ENCODE measurements around the gene ARL8B. TPM values are rescaled to one million over a fixed set of nuclear protein-coding genes. Genes with fewer than 3 reads are reported as not detected.

Gene ARL8B
- total and polyA plus RNA-seq, 9 of the 15 experiments (the other 6 are each of a cell fraction or from before 2014, with no cell fraction given), result 28.5 to 99.4 (median 77.2) TPM

GRCh38 chr3:5122741-5123706, 932 bp downstream of the ARL8B start (continued):
- TF ChIP-seq, protein P1, sequence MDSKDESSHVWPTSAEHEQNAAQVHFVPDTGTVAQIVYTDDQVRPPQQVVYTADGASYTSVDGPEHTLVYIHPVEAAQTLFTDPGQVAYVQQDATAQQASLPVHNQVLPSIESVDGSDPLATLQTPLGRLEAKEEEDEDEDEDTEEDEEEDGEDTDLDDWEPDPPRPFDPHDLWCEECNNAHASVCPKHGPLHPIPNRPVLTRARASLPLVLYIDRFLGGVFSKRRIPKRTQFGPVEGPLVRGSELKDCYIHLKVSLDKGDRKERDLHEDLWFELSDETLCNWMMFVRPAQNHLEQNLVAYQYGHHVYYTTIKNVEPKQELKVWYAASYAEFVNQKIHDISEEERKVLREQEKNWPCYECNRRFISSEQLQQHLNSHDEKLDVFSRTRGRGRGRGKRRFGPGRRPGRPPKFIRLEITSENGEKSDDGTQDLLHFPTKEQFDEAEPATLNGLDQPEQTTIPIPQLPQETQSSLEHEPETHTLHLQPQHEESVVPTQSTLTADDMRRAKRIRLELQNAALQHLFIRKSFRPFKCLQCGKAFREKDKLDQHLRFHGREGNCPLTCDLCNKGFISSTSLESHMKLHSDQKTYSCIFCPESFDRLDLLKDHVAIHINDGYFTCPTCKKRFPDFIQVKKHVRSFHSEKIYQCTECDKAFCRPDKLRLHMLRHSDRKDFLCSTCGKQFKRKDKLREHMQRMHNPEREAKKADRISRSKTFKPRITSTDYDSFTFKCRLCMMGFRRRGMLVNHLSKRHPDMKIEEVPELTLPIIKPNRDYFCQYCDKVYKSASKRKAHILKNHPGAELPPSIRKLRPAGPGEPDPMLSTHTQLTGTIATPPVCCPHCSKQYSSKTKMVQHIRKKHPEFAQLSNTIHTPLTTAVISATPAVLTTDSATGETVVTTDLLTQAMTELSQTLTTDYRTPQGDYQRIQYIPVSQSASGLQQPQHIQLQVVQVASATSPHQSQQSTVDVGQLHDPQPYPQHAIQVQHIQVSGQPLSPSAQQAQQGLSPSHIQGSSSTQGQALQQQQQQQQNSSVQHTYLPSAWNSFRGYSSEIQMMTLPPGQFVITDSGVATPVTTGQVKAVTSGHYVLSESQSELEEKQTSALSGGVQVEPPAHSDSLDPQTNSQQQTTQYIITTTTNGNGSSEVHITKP (IDR thresholded peaks at IDR 0.05; ENCODE audit: partially characterized antibody), result peak; percentile 62
- TF ChIP-seq STAG1 (CRISPR knock-in tag; IDR thresholded peaks at IDR 0.05; ENCODE audit: borderline replicate concordance) (0 out of 2 replicates have a peak, but pooled peaks have one; percentile 3), ILK (tag; IDR thresholded peaks at IDR 0.05; ENCODE audit: borderline replicate concordance, low read depth) (no peak), ARID2 (IDR thresholded peaks at IDR 0.05) (peak; percentile 17; the same call in 1 of the 2 replicates), ZNF431 (CRISPR knock-in tag; IDR thresholded peaks at IDR 0.05) (no peak), ZNF316 (IDR thresholded peaks at IDR 0.05) (0 out of 2 replicates have a peak, but pooled peaks have one; percentile 8), FOS (IDR thresholded peaks at IDR 0.05; ENCODE audit: extremely low read depth, insufficient read length) (no peak), THAP7 (CRISPR knock-in tag; IDR thresholded peaks at IDR 0.05) (no peak), ZNF124 (CRISPR knock-in tag; IDR thresholded peaks at IDR 0.05) (no peak), ZNF609 (CRISPR knock-in tag; IDR thresholded peaks at IDR 0.05; ENCODE audit: borderline replicate concordance) (no peak), SREBF1 (IDR thresholded peaks at IDR 0.05; ENCODE audit: borderline replicate concordance, low read depth, low read length) (no peak), RBM25 (IDR thresholded peaks at IDR 0.05; ENCODE audit: low read depth, low read length, severe bottlenecking) (no peak), SNIP1 (IDR thresholded peaks at IDR 0.05; ENCODE audit: low read depth) (no peak), RAD21 (CRISPR knock-in tag; conservative IDR thresholded peaks at IDR 0.05 in 1 of 2, IDR thresholded peaks at IDR 0.05 in 1 of 2) (peak in 1 of 2 experiments; percentile 19; a peak in 1 of 4 replicates)
- TF ChIP-seq, protein P2, sequence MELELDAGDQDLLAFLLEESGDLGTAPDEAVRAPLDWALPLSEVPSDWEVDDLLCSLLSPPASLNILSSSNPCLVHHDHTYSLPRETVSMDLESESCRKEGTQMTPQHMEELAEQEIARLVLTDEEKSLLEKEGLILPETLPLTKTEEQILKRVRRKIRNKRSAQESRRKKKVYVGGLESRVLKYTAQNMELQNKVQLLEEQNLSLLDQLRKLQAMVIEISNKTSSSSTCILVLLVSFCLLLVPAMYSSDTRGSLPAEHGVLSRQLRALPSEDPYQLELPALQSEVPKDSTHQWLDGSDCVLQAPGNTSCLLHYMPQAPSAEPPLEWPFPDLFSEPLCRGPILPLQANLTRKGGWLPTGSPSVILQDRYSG (tag; conservative IDR thresholded peaks at IDR 0.05; ENCODE audit: low read depth), result no peak

Measured in K562 (cell line).